Mucosa of rectum (tissue), 2 donors: ENCODE data around the gene ABHD15.
A peak's percentile ranks its signal among the peaks of the same experiment; 100 is the strongest.
"Not testable (repeated sequence)": the region's sequence is repeated elsewhere in the genome, so short reads cannot be mapped to it uniquely, and the experiment has no call there.

Source experiments
- H3K27ac ChIP-seq, 2 donors: one replicate each; pipeline ENCODE4 v1.7.0; 2013; ENCODE audit warnings: inconsistent platforms in 2 of 2, low read depth in 2 of 2, low read length in 2 of 2
- H3K27me3 ChIP-seq, 2 donors: one replicate each; pipeline ENCODE4 v1.7.0; 2013; ENCODE audit warnings: low read length in 2 of 2; ENCODE audit not compliant: control insufficient read depth in 2 of 2, insufficient read depth in 2 of 2
- H3K36me3 ChIP-seq, 2 donors: one replicate each; pipeline ENCODE4 v1.7.0; 2013; ENCODE audit warnings: low read length in 2 of 2; ENCODE audit not compliant: control insufficient read depth in 2 of 2, insufficient read depth in 2 of 2
- H3K4me1 ChIP-seq, 2 donors: one replicate each; pipeline ENCODE4 v1.7.0; 2013; ENCODE audit warnings: low read length in 2 of 2, mild to moderate bottlenecking in 1 of 2; ENCODE audit not compliant: control insufficient read depth in 2 of 2, insufficient read depth in 2 of 2
- H3K4me3 ChIP-seq, 2 donors: one replicate each; pipeline ENCODE4 v1.7.0; 2013; ENCODE audit warnings: low read length in 2 of 2
- H3K9ac ChIP-seq, 2 donors: one replicate each; pipeline ENCODE4 v1.7.0; 2013; ENCODE audit warnings: low read length in 2 of 2, low read depth in 1 of 2, mild to moderate bottlenecking in 1 of 2
- H3K9me3 ChIP-seq, 2 donors: one replicate each; pipeline ENCODE4 v1.7.0; 2013; ENCODE audit warnings: low read length in 2 of 2; ENCODE audit not compliant: control insufficient read depth in 2 of 2
- donor health status: healthy.
- donor health status: Normal muscosa, but diverticular disease.

Gene ABHD15

DNA sequence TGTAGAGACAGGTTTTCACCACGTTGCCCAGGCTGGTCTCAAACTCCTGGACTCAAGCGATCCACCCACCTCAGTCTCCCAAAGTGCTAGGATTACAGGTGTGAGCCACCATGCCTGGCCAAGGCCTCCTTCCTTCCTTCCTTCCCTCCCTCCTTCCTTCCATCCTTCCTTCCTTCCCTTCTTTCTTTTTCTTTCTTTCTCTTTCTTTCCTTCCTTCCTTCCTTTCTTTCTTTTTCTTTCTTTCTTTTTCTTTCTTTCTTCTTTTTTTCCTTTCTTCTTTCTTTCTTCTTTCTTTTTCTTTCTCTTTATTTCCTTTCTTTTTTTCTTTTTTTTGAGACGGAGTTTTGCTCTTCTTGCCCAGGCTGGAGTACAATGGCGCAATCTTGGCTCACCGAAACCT lies 8.7 kb downstream of the ABHD15 start:
- Histone ChIP-seq H3K36me3 (peaks cover 5 to 16% of the 10 kb centered on the region in 2 donors), H3K4me1 (peaks cover 5 to 12% of the 10 kb centered on the region in 2 donors)
- H3K4me3 ChIP-seq, H3K27me3 ChIP-seq, H3K27ac ChIP-seq, H3K9ac ChIP-seq, H3K9me3 ChIP-seq: not testable (repeated sequence)

DNA sequence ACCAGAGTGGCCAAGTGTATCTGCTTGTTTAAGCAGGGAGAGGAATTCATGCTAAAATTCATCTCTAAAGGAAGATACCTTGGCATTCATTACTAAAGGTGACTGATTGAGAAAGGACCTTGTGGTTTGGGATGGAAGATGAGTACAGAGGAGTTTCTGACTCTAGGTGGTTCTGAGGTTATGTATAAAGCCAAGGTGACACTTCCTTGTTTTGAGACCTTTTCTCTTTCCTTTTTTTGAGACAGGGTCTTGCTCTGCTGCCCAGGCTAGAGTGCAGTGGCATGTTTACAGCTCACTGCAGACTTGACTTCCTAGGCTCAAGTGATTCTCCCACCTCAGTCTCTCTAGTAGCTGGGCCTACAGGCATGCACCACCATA lies 9.1 kb downstream of the ABHD15 start:
- H3K27ac ChIP-seq = no peak overlapping the region
- peaks cover 5 to 14% of the 10 kb centered on the region in 2 donors for H3K36me3 ChIP-seq
- H3K4me3 ChIP-seq = peak overlapping the region in 1 of 2 donors; percentile 1
- H3K27me3 ChIP-seq = no peaks in the 10 kb centered on the region
- no peak overlapping the region for H3K9ac ChIP-seq
- H3K4me1 ChIP-seq = peaks cover 5 to 12% of the 10 kb centered on the region in 2 donors
- H3K9me3 ChIP-seq = no peaks in the 10 kb centered on the region

DNA sequence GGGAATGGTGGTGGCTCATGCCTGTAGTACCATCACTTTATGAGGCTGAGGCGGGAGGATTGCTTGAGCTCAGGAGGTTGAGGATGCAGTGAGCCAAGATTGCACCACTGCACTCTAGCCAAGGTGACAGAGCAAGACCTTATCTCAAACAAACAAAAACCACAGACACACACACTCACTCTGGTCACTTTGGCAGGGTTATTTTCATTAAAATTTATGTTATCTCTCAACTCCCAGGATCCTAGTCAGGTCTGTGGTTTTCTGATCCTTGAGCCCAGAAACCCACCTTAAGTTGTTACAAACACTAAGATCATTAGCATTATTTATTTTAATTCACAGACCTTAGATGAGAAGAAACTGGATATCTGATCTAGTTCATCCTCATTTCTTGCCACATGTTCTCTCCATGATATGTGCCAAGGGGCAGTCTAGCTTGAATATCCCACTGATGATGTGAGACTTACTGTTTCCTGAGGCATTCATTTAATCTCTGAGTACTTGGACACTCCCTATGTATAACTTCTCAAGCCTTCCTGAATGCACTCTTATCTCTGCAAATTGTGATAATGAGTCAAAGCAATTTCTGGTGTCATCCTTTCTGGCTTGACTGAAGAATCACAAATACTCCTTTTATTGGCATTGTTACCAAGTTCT lies 9.6 kb downstream of the ABHD15 start:
- Histone ChIP-seq H3K27ac (no peak overlapping the region), H3K9ac (no peak overlapping the region), H3K4me1 (peaks cover 5 to 10% of the 10 kb centered on the region in 2 donors), H3K27me3 (no peaks in the 10 kb centered on the region), H3K9me3 (no peaks in the 10 kb centered on the region), H3K36me3 (peaks cover 4 to 8% of the 10 kb centered on the region in 2 donors), H3K4me3 (peak overlapping the region in 1 of 2 donors; percentile 1)

DNA sequence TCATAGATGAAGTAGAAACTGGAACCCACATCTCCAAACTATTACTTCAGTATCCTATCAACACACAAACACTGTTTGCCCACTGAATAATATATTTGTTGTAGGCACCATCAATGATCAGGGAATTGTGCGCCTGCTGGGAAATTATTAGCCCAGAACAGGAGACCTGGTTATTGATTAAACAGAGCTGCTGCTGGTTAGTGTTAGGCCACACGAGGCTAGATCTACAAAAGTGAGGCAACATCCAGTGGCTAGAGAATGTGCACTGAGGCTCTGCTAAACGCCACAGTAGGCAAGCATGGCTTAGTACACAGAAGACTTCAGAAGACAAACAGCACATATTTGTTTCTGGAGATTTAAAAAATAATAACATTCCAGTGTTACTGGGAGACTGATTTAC lies 11.0 kb downstream of the ABHD15 start:
- no peaks in the 10 kb centered on the region for H3K27me3 ChIP-seq
- H3K4me3 ChIP-seq = no peak overlapping the region
- H3K4me1 ChIP-seq = peaks cover 2 to 5% of the 10 kb centered on the region in 2 donors
- H3K36me3 ChIP-seq = no peaks in the 10 kb centered on the region
- H3K27ac ChIP-seq = no peak overlapping the region
- no peak overlapping the region for H3K9ac ChIP-seq
- H3K9me3 ChIP-seq = no peaks in the 10 kb centered on the region

DNA sequence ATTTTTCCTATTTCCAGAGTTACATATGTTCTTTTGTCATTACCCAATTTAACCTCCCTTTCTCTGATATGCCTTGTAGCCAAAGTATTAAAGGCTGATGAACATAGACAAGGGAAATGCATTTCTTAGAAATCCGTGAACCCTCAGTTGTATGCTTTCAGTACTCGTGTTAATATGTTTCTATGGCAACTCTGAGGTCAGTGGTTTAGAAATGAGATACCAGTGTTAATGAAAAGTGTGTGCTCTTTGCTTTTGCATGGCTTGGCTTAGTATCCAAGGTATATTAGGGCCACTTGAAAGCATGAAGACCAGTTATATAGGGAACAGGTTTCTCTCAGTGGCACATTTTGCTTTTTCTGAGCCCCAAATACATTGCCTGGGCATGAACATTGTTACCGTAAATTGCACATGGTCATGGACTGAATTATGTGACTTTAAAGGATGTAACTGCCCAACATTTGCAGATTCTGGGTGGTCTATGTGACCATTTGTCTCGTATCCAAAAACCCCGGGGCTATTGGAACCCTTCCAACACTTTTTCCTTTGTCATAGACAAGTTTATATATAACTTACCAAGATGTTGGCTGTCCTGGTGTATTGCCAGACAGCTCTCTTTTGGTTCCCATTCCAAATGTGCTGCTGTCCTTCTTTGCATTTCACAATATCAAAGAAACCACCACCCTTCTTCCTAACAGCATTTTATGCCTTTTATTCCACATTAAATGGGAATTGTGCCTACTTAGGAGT lies 17.5 kb downstream of the ABHD15 start:
- H3K4me1 ChIP-seq = no peaks in the 10 kb centered on the region
- H3K4me3 ChIP-seq = no peak overlapping the region
- no peaks in the 10 kb centered on the region for H3K9me3 ChIP-seq
- H3K9ac ChIP-seq = no peak overlapping the region
- no peaks in the 10 kb centered on the region for H3K36me3 ChIP-seq
- H3K27ac ChIP-seq = no peak overlapping the region
- H3K27me3 ChIP-seq = no peaks in the 10 kb centered on the region

DNA sequence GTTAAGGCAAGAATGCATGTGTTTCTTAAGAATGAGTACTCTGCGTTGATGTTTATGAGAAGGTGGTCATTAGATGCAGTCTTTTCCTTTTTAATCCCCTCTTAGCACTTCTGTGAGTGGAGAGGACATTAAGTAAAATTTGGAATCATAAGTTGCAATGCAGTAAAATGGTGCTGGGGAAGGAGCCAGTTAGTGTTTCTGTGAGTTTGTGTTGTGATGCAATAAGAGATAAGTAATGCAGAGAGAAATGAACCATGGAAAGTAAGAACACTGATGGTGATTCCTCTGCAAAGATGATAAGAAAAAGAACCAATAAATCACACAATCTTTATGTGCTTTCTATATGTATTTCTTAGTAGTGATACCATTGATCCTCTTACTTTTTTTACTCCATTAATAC lies 20.0 kb downstream of the ABHD15 start:
- Histone ChIP-seq H3K4me1 (no peaks in the 10 kb centered on the region), H3K9ac (no peak overlapping the region), H3K27me3 (no peaks in the 10 kb centered on the region), H3K27ac (no peak overlapping the region), H3K9me3 (no peaks in the 10 kb centered on the region), H3K4me3 (no peak overlapping the region), H3K36me3 (peaks cover 17 to 19% of the 10 kb centered on the region in 2 donors)

DNA sequence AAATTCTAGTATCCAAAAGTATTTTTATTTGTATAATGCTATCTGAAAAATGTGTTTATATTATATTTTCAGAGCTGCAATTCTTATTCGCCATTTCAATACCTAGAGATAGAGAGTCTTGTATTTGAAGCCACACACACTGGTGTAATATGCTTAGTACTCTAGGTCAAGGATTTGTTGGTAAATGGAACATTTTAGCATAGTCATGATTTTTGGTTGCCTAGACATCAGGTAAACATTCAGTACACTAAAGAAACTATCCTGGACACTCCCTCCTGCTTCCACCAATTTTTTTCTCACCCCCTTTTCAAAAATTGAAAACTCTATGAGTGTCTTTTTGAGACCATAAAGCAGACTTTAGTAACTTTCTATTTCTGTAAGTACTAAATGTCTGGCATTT lies 20.8 kb downstream of the ABHD15 start:
- Histone ChIP-seq H3K4me3 (no peak overlapping the region), H3K27me3 (no peaks in the 10 kb centered on the region), H3K36me3 (peaks cover 17 to 23% of the 10 kb centered on the region in 2 donors), H3K9me3 (no peaks in the 10 kb centered on the region), H3K4me1 (no peaks in the 10 kb centered on the region), H3K9ac (no peak overlapping the region), H3K27ac (no peak overlapping the region)

DNA sequence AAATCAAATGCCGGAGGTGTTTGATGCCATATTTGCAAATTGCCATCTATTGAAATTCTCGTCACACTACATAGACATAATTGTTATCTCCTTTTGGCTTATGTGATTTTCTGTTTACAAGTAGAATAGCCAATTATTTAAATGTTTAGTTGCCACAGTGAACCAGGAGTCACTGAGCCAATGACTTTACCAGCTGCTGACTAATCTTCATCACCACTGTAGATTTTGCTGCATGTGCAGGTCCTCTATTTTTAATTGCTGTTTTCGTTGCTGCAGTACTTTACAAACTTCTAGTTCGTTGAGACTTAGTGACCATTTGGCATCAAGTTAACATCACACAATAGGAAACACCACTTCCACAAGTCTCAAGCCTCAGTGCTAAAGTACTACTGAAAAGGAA lies 22.8 kb downstream of the ABHD15 start:
- no peaks in the 10 kb centered on the region for H3K9me3 ChIP-seq
- no peak overlapping the region for H3K9ac ChIP-seq
- no peak overlapping the region for H3K4me3 ChIP-seq
- H3K4me1 ChIP-seq = no peaks in the 10 kb centered on the region
- no peaks in the 10 kb centered on the region for H3K27me3 ChIP-seq
- peaks cover 20 to 24% of the 10 kb centered on the region in 2 donors for H3K36me3 ChIP-seq
- no peak overlapping the region for H3K27ac ChIP-seq

DNA sequence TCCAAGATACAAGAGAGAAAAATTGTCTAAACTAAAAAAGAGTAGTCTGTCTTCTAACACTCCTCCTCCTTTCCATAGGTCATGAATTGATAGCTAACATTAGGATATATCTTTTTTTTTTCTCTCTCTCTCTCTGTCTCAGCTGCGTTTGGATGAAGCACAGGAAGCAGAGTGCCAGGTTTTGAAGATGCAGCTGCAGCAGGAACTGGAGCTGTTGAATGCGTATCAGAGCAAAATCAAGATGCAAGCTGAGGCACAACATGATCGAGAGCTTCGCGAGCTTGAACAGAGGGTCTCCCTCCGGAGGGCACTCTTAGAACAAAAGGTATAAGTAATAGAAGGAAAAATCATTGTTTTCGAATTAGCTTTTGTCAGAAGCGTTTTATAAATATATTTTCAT lies 32.9 kb downstream of the ABHD15 start:
- Histone ChIP-seq H3K27me3 (no peaks in the 10 kb centered on the region), H3K9me3 (no peaks in the 10 kb centered on the region), H3K4me1 (no peaks in the 10 kb centered on the region), H3K36me3 (peaks cover 18 to 29% of the 10 kb centered on the region in 2 donors), H3K4me3 (no peak overlapping the region), H3K27ac (no peak overlapping the region), H3K9ac (no peak overlapping the region)

DNA sequence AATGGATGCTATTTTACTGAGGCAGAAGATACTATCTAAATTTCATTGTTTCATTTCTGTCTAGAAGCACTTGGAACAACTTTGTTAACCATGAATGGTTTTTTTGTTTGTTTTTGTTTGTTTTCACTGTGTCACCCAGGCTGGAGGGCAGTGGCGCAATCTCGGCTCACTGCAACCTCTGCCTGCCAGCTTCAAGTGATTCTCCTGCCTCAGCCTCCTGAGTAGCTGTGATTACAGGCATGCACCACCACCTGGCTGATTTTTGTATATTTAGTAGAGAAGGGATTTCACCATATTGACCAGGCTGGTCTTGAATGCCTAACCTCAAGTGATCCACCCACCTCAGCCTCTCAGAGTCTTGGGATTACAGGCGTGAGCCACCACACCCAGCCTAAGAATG lies 40.5 kb downstream of the ABHD15 start:
- H3K36me3 ChIP-seq = peaks cover 24 to 33% of the 10 kb centered on the region in 2 donors

More for the DNA sequence above, 40.5 kb downstream of the ABHD15 start:
- H3K27ac ChIP-seq = no peak overlapping the region
- no peaks in the 10 kb centered on the region for H3K27me3 ChIP-seq
- no peaks in the 10 kb centered on the region for H3K9me3 ChIP-seq
- H3K4me3 ChIP-seq = no peak overlapping the region
- no peaks in the 10 kb centered on the region for H3K4me1 ChIP-seq
- H3K9ac ChIP-seq = no peak overlapping the region
